ENCODE measurements around the gene NTN3. TPM values are rescaled to one million over a fixed set of nuclear protein-coding genes. Genes with fewer than 3 reads are reported as not detected.

The NTN3 gene
- total and polyA plus RNA-seq, 11 donors, result 0.09 to 0.50 (median 0.20) TPM; not detected in 5

DNA sequence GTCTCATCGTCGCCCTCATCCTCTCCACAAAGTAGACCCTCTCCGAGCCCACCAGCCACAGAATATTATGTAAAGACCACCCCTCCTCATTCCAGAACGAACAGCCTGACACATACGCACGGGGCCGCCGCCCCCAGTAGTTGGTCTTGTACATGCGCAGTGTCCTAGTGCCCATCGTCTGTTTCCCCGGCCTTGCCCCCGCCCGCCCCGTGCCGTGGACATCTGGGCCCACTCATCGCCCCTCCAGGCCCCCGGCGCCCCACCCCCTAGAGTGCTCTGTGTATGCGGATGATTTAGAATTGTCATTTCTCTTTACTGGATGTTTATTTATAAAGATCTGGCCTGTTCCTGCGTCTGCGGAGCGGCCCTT, 48.6 kb downstream of the NTN3 start:
- ATAC-seq, result peak in 1 of 4 donors; percentile 11
- Histone ChIP-seq H3K27ac (peak overlapping the region in 11 of 12 donors; percentile 73 to 99 (median 85)), H3K9me3 (no peaks in the 10 kb centered on the region), H3K27me3 (no peaks in the 10 kb centered on the region), H3K4me3 (peak overlapping the region in 10 of 12 donors; percentile 58 to 90 (median 68)), H3K4me1 (peaks cover 22 to 63% (median 58%) of the 10 kb centered on the region in 12 donors), H3K36me3 (peaks cover 0 to 45% (median 27%) of the 10 kb centered on the region in 9 donors)
- no peak for TF ChIP-seq POLR2A (IDR thresholded peaks at IDR 0.05)
- TF ChIP-seq, protein P1, sequence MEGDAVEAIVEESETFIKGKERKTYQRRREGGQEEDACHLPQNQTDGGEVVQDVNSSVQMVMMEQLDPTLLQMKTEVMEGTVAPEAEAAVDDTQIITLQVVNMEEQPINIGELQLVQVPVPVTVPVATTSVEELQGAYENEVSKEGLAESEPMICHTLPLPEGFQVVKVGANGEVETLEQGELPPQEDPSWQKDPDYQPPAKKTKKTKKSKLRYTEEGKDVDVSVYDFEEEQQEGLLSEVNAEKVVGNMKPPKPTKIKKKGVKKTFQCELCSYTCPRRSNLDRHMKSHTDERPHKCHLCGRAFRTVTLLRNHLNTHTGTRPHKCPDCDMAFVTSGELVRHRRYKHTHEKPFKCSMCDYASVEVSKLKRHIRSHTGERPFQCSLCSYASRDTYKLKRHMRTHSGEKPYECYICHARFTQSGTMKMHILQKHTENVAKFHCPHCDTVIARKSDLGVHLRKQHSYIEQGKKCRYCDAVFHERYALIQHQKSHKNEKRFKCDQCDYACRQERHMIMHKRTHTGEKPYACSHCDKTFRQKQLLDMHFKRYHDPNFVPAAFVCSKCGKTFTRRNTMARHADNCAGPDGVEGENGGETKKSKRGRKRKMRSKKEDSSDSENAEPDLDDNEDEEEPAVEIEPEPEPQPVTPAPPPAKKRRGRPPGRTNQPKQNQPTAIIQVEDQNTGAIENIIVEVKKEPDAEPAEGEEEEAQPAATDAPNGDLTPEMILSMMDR (IDR thresholded peaks at IDR 0.05), result no peak
- peak in 1 of 5 donors; percentile 41 for DNase-seq
- 34 to 48% (median 41%) methylated on average over 20 to 22 of the region's 22 CpGs for WGBS, 4 donors
- intact Hi-C loops (cut with DNase I), result loop anchor here in 2 of 10 donors (2.0 to 10.0 kb wide), 2 partner anchors 17 to 255 kb away; partner anchors contain the start of gene RNPS1 (in 1 of the 2)

DNA sequence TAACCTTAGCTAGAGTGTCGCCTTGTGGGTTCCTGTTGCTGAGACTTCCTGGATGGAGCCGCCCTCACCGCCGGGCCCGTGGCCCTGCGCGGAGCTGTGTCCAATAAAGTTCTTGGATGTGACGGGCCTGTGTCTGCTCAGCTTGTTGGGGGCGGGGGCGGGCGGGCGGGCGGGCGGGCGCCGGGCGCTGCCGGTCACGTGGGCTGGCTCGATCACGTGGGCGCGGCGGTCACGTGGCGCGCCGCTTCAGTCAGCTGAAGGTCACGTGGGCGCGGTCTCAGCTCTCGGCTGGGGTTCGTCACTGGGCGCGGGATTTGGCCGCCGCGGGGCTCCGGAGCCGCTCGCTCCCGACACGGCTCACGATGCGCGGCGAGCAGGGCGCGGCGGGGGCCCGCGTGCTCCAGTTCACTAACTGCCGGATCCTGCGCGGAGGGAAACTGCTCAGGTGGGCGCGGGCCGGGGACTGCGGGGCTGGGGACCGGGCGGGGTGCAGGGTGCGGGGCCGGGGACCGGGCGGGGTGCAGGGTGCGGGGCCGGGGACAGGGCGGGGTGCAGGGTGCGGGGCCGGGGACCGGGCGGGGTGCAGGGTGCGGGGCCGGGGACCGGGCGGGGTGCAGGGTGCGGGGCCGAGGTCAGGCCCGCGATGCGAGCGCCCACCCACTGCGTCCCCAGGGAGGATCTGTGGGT, 49.1 kb downstream of the NTN3 start, which contains the start of gene AMDHD2:
TSS of gene AMDHD2 (plus strand) at position 275 of the 687 bp plus-strand sequence. CDS start at position 363, 88 bp downstream.
- Histone ChIP-seq H3K27me3 (no peaks in the 10 kb centered on the region), H3K27ac (peak within 1 kb of the TSS in 11 of 12 donors; percentile 73 to 99 (median 85)), H3K9me3 (no peaks in the 10 kb centered on the region), H3K4me3 (peak within 1 kb of the TSS; percentile 18 to 90 (median 67)), H3K36me3 (peaks cover 0 to 49% (median 33%) of the 10 kb centered on the region in 9 donors), H3K4me1 (peaks cover 22 to 58% (median 53%) of the 10 kb centered on the region in 12 donors)
- peak; percentile 80 to 93 (median 85) for ATAC-seq
- 0 to 1% (median 1%) methylated on average over 30 to 83 of the region's 83 CpGs for WGBS, 4 donors
- TF ChIP-seq, protein P1 (IDR thresholded peaks at IDR 0.05), result no peak
- peak in 1 of 2 donors; percentile 41 for TF ChIP-seq POLR2A (IDR thresholded peaks at IDR 0.05)
- DNase-seq, result peak; percentile 92 to 95 (median 94)
- intact Hi-C loops (cut with DNase I), result no loop called here

DNA sequence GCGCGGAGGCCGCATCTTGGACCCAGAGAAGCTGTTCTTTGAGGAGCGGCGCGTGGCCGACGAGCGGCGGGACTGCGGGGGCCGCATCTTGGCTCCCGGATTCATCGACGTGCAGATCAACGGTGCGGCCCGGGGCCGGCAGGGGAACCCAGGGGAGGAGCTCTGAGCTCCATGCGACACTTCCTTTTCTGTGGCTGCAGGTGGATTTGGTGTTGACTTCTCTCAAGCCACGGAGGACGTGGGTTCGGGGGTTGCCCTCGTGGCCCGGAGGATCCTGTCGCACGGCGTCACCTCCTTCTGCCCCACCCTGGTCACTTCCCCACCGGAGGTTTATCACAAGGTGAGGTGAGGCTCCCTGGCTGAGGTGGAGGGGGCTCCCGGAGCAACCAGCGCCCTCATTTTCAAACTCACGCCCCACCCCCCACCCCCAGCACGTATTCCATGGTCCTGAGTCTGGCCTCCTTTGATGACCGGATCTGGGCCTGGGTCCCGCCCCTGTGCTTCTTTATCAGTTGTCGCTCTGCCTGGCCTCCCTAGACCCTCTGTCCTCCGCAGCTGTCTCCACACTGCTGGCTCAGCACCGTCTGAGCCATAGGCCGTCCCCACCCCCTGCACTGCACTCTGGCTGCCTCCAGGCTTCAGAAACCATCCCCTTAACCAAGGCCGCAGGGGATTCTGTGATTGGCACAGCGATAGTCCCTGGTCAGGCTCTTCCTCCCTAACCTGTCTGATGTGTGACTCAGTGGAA, 49.9 kb downstream of the NTN3 start:
- ATAC-seq, result peak in 1 of 4 donors; percentile 3
- peaks cover 0 to 57% (median 38%) of the 10 kb centered on the region in 9 donors for H3K36me3 ChIP-seq
- intact Hi-C loops (cut with DNase I), result no loop called here
- peaks cover 17 to 51% (median 47%) of the 10 kb centered on the region in 12 donors for H3K4me1 ChIP-seq
- TF ChIP-seq, protein P1 (IDR thresholded peaks at IDR 0.05), result no peak
- no peak for TF ChIP-seq POLR2A (IDR thresholded peaks at IDR 0.05)
- H3K27ac ChIP-seq, result peak overlapping the region in 9 of 12 donors; percentile 9 to 99 (median 85)
- WGBS, 4 donors, result 20 to 38% (median 24%) methylated on average over 22 to 41 of the region's 41 CpGs
- DNase-seq, result peak in 4 of 5 donors; percentile 23 to 69 (median 44)
- H3K27me3 ChIP-seq, result no peaks in the 10 kb centered on the region
- peak overlapping the region; percentile 18 to 90 (median 67) for H3K4me3 ChIP-seq
- H3K9me3 ChIP-seq, result no peaks in the 10 kb centered on the region

Small RNAs within 50 kb of the gene (microRNA-seq; reads per million reads assigned to microRNA genes)
- gene MIR6767 (0 reads per million in 4 donors), gene MIR6768 (0 reads per million in 4 donors)

Other genes starting within 250 kb of the NTN3 start
- gene E4F1, start 247.7 kb upstream of the NTN3 start, total RNA-seq, result 10 to 100 TPM in 8 of 9 donors, 1 to 10 TPM in 1; 8.4 to 27.3 (median 12.7) TPM
- 10 to 100 TPM; 17.3 to 20.4 TPM for gene E4F1, start 247.7 kb upstream of the NTN3 start, polyA plus RNA-seq
- under 1 TPM in 7 of 9 donors, not detected in 2; 0.12 to 0.51 (median 0.34) TPM for gene DNASE1L2, start 234.9 kb upstream of the NTN3 start, total RNA-seq
- gene DNASE1L2, start 234.9 kb upstream of the NTN3 start, polyA plus RNA-seq, result under 1 TPM; 0.18 to 0.50 TPM
- gene ECI1, start 219.7 kb upstream of the NTN3 start, total RNA-seq, result 100 to 1,000 TPM in 8 of 9 donors, 10 to 100 TPM in 1; 84.6 to 178 (median 142) TPM
- 100 to 1,000 TPM; 146 to 340 TPM for gene ECI1, start 219.7 kb upstream of the NTN3 start, polyA plus RNA-seq
- 100 to 1,000 TPM; 100 to 154 (median 120) TPM for gene RNPS1, start 203.2 kb upstream of the NTN3 start, total RNA-seq
- 100 to 1,000 TPM in 1 of 2 donors, 10 to 100 TPM in 1; 73.9 to 193 TPM for gene RNPS1, start 203.2 kb upstream of the NTN3 start, polyA plus RNA-seq
- gene ABCA3, start 130.6 kb upstream of the NTN3 start, total RNA-seq, result 10 to 100 TPM in 5 of 9 donors, 1 to 10 TPM in 4; 8.0 to 16.5 (median 10.0) TPM
- 1 to 10 TPM; 6.7 to 8.8 TPM for gene ABCA3, start 130.6 kb upstream of the NTN3 start, polyA plus RNA-seq
- 1 to 10 TPM in 7 of 9 donors, under 1 TPM in 2; 0.67 to 6.0 (median 1.6) TPM for gene CCNF, start 41.9 kb upstream of the NTN3 start, total RNA-seq
- gene CCNF, start 41.9 kb upstream of the NTN3 start, polyA plus RNA-seq, result 1 to 10 TPM in 1 of 2 donors, under 1 TPM in 1; 0.38 to 1.6 TPM
- gene TEDC2, start 11.2 kb upstream of the NTN3 start, total RNA-seq, result 1 to 10 TPM in 5 of 9 donors, under 1 TPM in 3, not detected in 1; 0.60 to 4.9 (median 1.2) TPM
- 1 to 10 TPM in 1 of 2 donors, under 1 TPM in 1; 0.46 to 3.1 TPM for gene TEDC2, start 11.2 kb upstream of the NTN3 start, polyA plus RNA-seq
- gene TBC1D24, start 3.8 kb downstream of the NTN3 start, total RNA-seq, result 10 to 100 TPM in 8 of 9 donors, 1 to 10 TPM in 1; 8.9 to 19.2 (median 11.9) TPM
- gene TBC1D24, start 3.8 kb downstream of the NTN3 start, polyA plus RNA-seq, result 1 to 10 TPM; 4.0 to 6.7 TPM
- gene ATP6V0C, start 42.7 kb downstream of the NTN3 start, total RNA-seq, result 100 to 1,000 TPM in 7 of 9 donors, 10 to 100 TPM in 2; 61.6 to 209 (median 129) TPM
- 100 to 1,000 TPM; 132 to 232 TPM for gene ATP6V0C, start 42.7 kb downstream of the NTN3 start, polyA plus RNA-seq
- gene AMDHD2, start 49.1 kb downstream of the NTN3 start, total RNA-seq, result 10 to 100 TPM in 5 of 9 donors, 1 to 10 TPM in 4; 8.9 to 34.0 (median 11.8) TPM
- 10 to 100 TPM in 1 of 2 donors, 1 to 10 TPM in 1; 9.4 to 13.2 TPM for gene AMDHD2, start 49.1 kb downstream of the NTN3 start, polyA plus RNA-seq
- gene CEMP1, start 60.1 kb downstream of the NTN3 start, total RNA-seq, result under 1 TPM in 1 of 9 donors, not detected in 8; 0.18 TPM
- under 1 TPM; 0.04 to 0.27 TPM for gene CEMP1, start 60.1 kb downstream of the NTN3 start, polyA plus RNA-seq
- gene PDPK1, start 66.7 kb downstream of the NTN3 start, total RNA-seq, result 10 to 100 TPM; 29.1 to 54.1 (median 40.4) TPM
- 10 to 100 TPM; 12.3 to 32.3 TPM for gene PDPK1, start 66.7 kb downstream of the NTN3 start, polyA plus RNA-seq
- 10 to 100 TPM in 6 of 9 donors, 1 to 10 TPM in 3; 9.1 to 24.3 (median 11.1) TPM for gene KCTD5, start 211.2 kb downstream of the NTN3 start, total RNA-seq
- gene KCTD5, start 211.2 kb downstream of the NTN3 start, polyA plus RNA-seq, result 10 to 100 TPM in 1 of 2 donors, 1 to 10 TPM in 1; 6.2 to 15.7 TPM
- gene PRSS27, start 248.9 kb downstream of the NTN3 start, total RNA-seq, result 1 to 10 TPM in 1 of 9 donors, under 1 TPM in 5, not detected in 3; 0.19 to 1.3 (median 0.53) TPM
- under 1 TPM; 0.25 to 0.38 TPM for gene PRSS27, start 248.9 kb downstream of the NTN3 start, polyA plus RNA-seq

Measured in heart left ventricle (tissue), 16 donors.